ENCODE results near the gene RPL11.

Gene RPL11

GRCh38 chr1:23698466-23698865 lies 6.9 kb downstream of the RPL11 start:
- peaks cover 7% of the 10 kb centered on the region for H3K4me1 ChIP-seq (ENCODE audit: control insufficient read depth, insufficient read depth, low read length)
- peaks cover 74% of the 10 kb centered on the region for H3K36me3 ChIP-seq (ENCODE audit: control insufficient read depth, insufficient read depth, low read length)
- no peaks in the 10 kb centered on the region for H3K9me3 ChIP-seq (ENCODE audit: control insufficient read depth, low read length)
- no peaks in the 10 kb centered on the region for H3K27me3 ChIP-seq (ENCODE audit: control insufficient read depth, insufficient read depth, low read length, poor library complexity, severe bottlenecking)
- 95% methylated on average over 5 of the region's 5 CpGs for WGBS, 2 experiments
- no peak overlapping the region for H3K27ac ChIP-seq (ENCODE audit: insufficient read depth, low read depth, low read length, poor library complexity, severe bottlenecking)
- no peak overlapping the region for H3K4me3 ChIP-seq (ENCODE audit: insufficient read depth, low read depth, low read length)

GRCh38 chr1:23699280-23700179 lies 7.9 kb downstream of the RPL11 start:
- Histone ChIP-seq H3K27me3 (ENCODE audit: control insufficient read depth, insufficient read depth, low read length, poor library complexity, severe bottlenecking) (no peaks in the 10 kb centered on the region), H3K9me3 (ENCODE audit: control insufficient read depth, low read length) (no peaks in the 10 kb centered on the region), H3K27ac (ENCODE audit: insufficient read depth, low read depth, low read length, poor library complexity, severe bottlenecking) (no peak overlapping the region), H3K4me1 (ENCODE audit: control insufficient read depth, insufficient read depth, low read length) (no peaks in the 10 kb centered on the region), H3K36me3 (ENCODE audit: control insufficient read depth, insufficient read depth, low read length) (peaks cover 64% of the 10 kb centered on the region), H3K4me3 (ENCODE audit: insufficient read depth, low read depth, low read length) (no peak overlapping the region)
- 94 to 98% methylated on average over 7 of the region's 7 CpGs for WGBS, 2 experiments

GRCh38 chr1:23701310-23701709 lies 9.7 kb downstream of the RPL11 start:
- no peak overlapping the region for H3K4me3 ChIP-seq (ENCODE audit: insufficient read depth, low read depth, low read length)
- no peak overlapping the region for H3K27ac ChIP-seq (ENCODE audit: insufficient read depth, low read depth, low read length, poor library complexity, severe bottlenecking)
- H3K36me3 ChIP-seq (ENCODE audit: control insufficient read depth, insufficient read depth, low read length), result peaks cover 47% of the 10 kb centered on the region
- no peaks in the 10 kb centered on the region for H3K4me1 ChIP-seq (ENCODE audit: control insufficient read depth, insufficient read depth, low read length)
- H3K27me3 ChIP-seq (ENCODE audit: control insufficient read depth, insufficient read depth, low read length, poor library complexity, severe bottlenecking), result no peaks in the 10 kb centered on the region
- 92 to 93% methylated on average over 2 of the region's 2 CpGs for WGBS, 2 experiments
- no peaks in the 10 kb centered on the region for H3K9me3 ChIP-seq (ENCODE audit: control insufficient read depth, low read length)

GRCh38 chr1:23701996-23702395 lies 10.4 kb downstream of the RPL11 start:
- no peaks in the 10 kb centered on the region for H3K4me1 ChIP-seq (ENCODE audit: control insufficient read depth, insufficient read depth, low read length)
- H3K36me3 ChIP-seq (ENCODE audit: control insufficient read depth, insufficient read depth, low read length), result peaks cover 43% of the 10 kb centered on the region
- no peaks in the 10 kb centered on the region for H3K27me3 ChIP-seq (ENCODE audit: control insufficient read depth, insufficient read depth, low read length, poor library complexity, severe bottlenecking)
- WGBS, 2 experiments, result 94 to 96% methylated on average over 5 of the region's 5 CpGs
- no peaks in the 10 kb centered on the region for H3K9me3 ChIP-seq (ENCODE audit: control insufficient read depth, low read length)
- H3K27ac ChIP-seq (ENCODE audit: insufficient read depth, low read depth, low read length, poor library complexity, severe bottlenecking), result no peak overlapping the region
- no peak overlapping the region for H3K4me3 ChIP-seq (ENCODE audit: insufficient read depth, low read depth, low read length)

GRCh38 chr1:23704834-23705495 lies 13.4 kb downstream of the RPL11 start:
- WGBS, 2 experiments, result 94 to 95% methylated on average over 6 of the region's 6 CpGs
- H3K36me3 ChIP-seq (ENCODE audit: control insufficient read depth, insufficient read depth, low read length), result peaks cover 21% of the 10 kb centered on the region
- no peak overlapping the region for H3K4me3 ChIP-seq (ENCODE audit: insufficient read depth, low read depth, low read length)

GRCh38 chr1:23709229-23709628 lies 17.6 kb downstream of the RPL11 start:
- Histone ChIP-seq H3K4me3 (ENCODE audit: insufficient read depth, low read depth, low read length) (no peak overlapping the region), H3K4me1 (ENCODE audit: control insufficient read depth, insufficient read depth, low read length) (no peaks in the 10 kb centered on the region), H3K27me3 (ENCODE audit: control insufficient read depth, insufficient read depth, low read length, poor library complexity, severe bottlenecking) (no peaks in the 10 kb centered on the region), H3K36me3 (ENCODE audit: control insufficient read depth, insufficient read depth, low read length) (no peaks in the 10 kb centered on the region), H3K27ac (ENCODE audit: insufficient read depth, low read depth, low read length, poor library complexity, severe bottlenecking) (no peak overlapping the region), H3K9me3 (ENCODE audit: control insufficient read depth, low read length) (no peaks in the 10 kb centered on the region)
- WGBS, 2 experiments, result 95% methylated on average over 4 of the region's 4 CpGs

More at GRCh38 chr1:23704834-23705495, 13.4 kb downstream of the RPL11 start:
- no peaks in the 10 kb centered on the region for H3K9me3 ChIP-seq (ENCODE audit: control insufficient read depth, low read length)
- no peak overlapping the region for H3K27ac ChIP-seq (ENCODE audit: insufficient read depth, low read depth, low read length, poor library complexity, severe bottlenecking)
- no peaks in the 10 kb centered on the region for H3K27me3 ChIP-seq (ENCODE audit: control insufficient read depth, insufficient read depth, low read length, poor library complexity, severe bottlenecking)
- no peaks in the 10 kb centered on the region for H3K4me1 ChIP-seq (ENCODE audit: control insufficient read depth, insufficient read depth, low read length)

GRCh38 chr1:23718482-23718881 lies 26.9 kb downstream of the RPL11 start:
- Histone ChIP-seq H3K4me1 (ENCODE audit: control insufficient read depth, insufficient read depth, low read length) (no peaks in the 10 kb centered on the region), H3K9me3 (ENCODE audit: control insufficient read depth, low read length) (no peaks in the 10 kb centered on the region), H3K4me3 (ENCODE audit: insufficient read depth, low read depth, low read length) (no peak overlapping the region), H3K36me3 (ENCODE audit: control insufficient read depth, insufficient read depth, low read length) (no peaks in the 10 kb centered on the region), H3K27ac (ENCODE audit: insufficient read depth, low read depth, low read length, poor library complexity, severe bottlenecking) (no peak overlapping the region), H3K27me3 (ENCODE audit: control insufficient read depth, insufficient read depth, low read length, poor library complexity, severe bottlenecking) (no peaks in the 10 kb centered on the region)
- WGBS, 2 experiments, result 17 to 19% methylated on average over 3 of the region's 3 CpGs

- Histone ChIP-seq H3K9me3 (ENCODE audit: control insufficient read depth, low read length) (no peaks in the 10 kb centered on the region), H3K4me1 (ENCODE audit: control insufficient read depth, insufficient read depth, low read length) (no peaks in the 10 kb centered on the region), H3K4me3 (ENCODE audit: insufficient read depth, low read depth, low read length) (no peak overlapping the region), H3K27me3 (ENCODE audit: control insufficient read depth, insufficient read depth, low read length, poor library complexity, severe bottlenecking) (no peaks in the 10 kb centered on the region), H3K36me3 (ENCODE audit: control insufficient read depth, insufficient read depth, low read length) (no peaks in the 10 kb centered on the region), H3K27ac (ENCODE audit: insufficient read depth, low read depth, low read length, poor library complexity, severe bottlenecking) (no peak overlapping the region)
- 96 to 97% methylated on average over 3 of the region's 3 CpGs for WGBS, 2 experiments
Measured at GRCh38 chr1:23719162-23719820, 27.7 kb downstream of the RPL11 start.

GRCh38 chr1:23720256-23720995 lies 28.8 kb downstream of the RPL11 start:
- no peaks in the 10 kb centered on the region for H3K4me1 ChIP-seq (ENCODE audit: control insufficient read depth, insufficient read depth, low read length)
- WGBS, 2 experiments, result 96 to 97% methylated on average over 10 of the region's 10 CpGs
- H3K9me3 ChIP-seq (ENCODE audit: control insufficient read depth, low read length), result no peaks in the 10 kb centered on the region
- H3K4me3 ChIP-seq (ENCODE audit: insufficient read depth, low read depth, low read length), result no peak overlapping the region
- H3K27me3 ChIP-seq (ENCODE audit: control insufficient read depth, insufficient read depth, low read length, poor library complexity, severe bottlenecking), result no peaks in the 10 kb centered on the region
- no peaks in the 10 kb centered on the region for H3K36me3 ChIP-seq (ENCODE audit: control insufficient read depth, insufficient read depth, low read length)
- H3K27ac ChIP-seq (ENCODE audit: insufficient read depth, low read depth, low read length, poor library complexity, severe bottlenecking), result no peak overlapping the region

Data from ectodermal cell (in vitro differentiated cells).